ENCODE measurements around the gene DHX34. TPM values are rescaled to one million over a fixed set of nuclear protein-coding genes. Genes with fewer than 3 reads are reported as not detected.
"Not testable (repeated sequence)": the region's sequence is repeated elsewhere in the genome, so short reads cannot be mapped to it uniquely, and the experiment has no call there.

The DHX34 gene
- total and polyA plus RNA-seq, 7 donors: 3.0 to 12.7 (median 9.1) TPM

DNA sequence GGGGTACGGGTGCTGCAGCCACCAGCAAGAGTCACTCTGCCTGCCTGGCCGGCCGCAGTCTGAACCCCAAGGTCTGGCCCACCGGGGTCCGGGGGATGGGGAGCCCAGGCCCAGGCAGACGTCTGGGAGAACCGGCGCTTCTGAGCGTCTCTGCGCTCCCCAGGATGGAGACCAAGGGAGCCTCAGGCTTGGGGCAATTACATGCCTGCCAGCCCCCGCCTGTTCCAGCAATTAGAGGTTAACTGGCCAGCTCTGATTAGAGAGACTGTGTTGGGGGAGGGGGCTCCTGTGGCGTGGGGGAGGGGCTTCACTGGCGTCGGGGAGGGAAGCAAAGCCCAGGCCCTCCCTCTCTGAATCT lies 58.3 kb downstream of the DHX34 start:
- Histone ChIP-seq H3K4me3 (no peak overlapping the region), H3K36me3 (no peaks in the 10 kb centered on the region), H3K4me1 (no peaks in the 10 kb centered on the region), H3K27ac (no peak overlapping the region), H3K9me3 (no peaks in the 10 kb centered on the region), H3K27me3 (peaks cover 0 to 32% (median 20%) of the 10 kb centered on the region in 3 donors)
- 17 to 27% methylated on average over 14 of the region's 14 CpGs for WGBS, 2 donors
- no peak for TF ChIP-seq POLR2AphosphoS5 (IDR thresholded peaks at IDR 0.05)
- TF ChIP-seq EP300 (IDR thresholded peaks at IDR 0.05): no peak
- TF ChIP-seq, protein P1, sequence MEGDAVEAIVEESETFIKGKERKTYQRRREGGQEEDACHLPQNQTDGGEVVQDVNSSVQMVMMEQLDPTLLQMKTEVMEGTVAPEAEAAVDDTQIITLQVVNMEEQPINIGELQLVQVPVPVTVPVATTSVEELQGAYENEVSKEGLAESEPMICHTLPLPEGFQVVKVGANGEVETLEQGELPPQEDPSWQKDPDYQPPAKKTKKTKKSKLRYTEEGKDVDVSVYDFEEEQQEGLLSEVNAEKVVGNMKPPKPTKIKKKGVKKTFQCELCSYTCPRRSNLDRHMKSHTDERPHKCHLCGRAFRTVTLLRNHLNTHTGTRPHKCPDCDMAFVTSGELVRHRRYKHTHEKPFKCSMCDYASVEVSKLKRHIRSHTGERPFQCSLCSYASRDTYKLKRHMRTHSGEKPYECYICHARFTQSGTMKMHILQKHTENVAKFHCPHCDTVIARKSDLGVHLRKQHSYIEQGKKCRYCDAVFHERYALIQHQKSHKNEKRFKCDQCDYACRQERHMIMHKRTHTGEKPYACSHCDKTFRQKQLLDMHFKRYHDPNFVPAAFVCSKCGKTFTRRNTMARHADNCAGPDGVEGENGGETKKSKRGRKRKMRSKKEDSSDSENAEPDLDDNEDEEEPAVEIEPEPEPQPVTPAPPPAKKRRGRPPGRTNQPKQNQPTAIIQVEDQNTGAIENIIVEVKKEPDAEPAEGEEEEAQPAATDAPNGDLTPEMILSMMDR (IDR thresholded peaks at IDR 0.05): no peak
- TF ChIP-seq POLR2A (IDR thresholded peaks at IDR 0.05): no peak
- intact Hi-C loops (cut with DNase I): no loop called here
- no peak for DNase-seq

DNA sequence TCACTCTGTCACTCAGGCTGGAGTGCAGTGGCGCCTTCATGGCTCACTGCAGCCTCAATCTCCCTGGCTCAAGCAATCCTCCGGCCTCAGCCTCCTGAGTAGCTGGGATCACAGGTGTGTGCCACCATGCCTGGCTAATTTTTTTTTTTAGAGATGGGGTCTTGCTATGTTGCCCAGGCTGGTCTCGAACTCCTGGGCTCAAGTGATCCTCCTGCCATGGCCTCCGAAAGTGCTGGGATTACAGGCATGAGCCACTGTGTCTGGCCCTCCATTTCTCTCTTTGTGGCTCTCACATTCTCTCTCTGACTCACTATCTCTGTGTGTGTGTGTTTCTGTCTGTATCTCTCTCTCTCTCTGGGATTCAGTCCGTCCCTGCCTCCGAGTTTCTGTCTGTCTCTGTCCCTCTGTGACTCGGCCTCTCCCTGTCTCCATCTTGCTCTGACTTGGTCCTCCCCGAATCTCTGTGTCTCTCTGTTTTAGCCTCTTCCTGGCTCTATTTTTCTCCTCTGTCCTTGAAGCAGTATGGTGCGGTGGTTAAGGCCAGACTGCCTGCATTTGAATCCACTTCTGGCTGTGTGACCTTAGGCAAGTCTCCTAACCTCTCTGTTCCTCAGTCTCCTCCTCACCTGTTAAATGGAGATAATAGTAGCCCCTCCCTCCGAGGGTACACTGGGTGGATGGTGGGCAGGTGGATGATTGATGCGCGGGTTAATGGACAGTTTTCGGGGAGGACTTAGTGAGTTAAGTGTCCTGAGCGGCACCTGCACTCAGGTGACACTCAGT lies 59.2 kb downstream of the DHX34 start:
- 83 to 89% methylated on average over 14 of the region's 14 CpGs for WGBS, 2 donors
- Histone ChIP-seq H3K27ac (no peak overlapping the region), H3K36me3 (no peaks in the 10 kb centered on the region), H3K9me3 (no peaks in the 10 kb centered on the region), H3K4me3 (no peak overlapping the region), H3K27me3 (peaks cover 0 to 32% (median 20%) of the 10 kb centered on the region in 3 donors), H3K4me1 (no peaks in the 10 kb centered on the region)
- intact Hi-C loops (cut with DNase I): no loop called here
- no peak for TF ChIP-seq POLR2A (IDR thresholded peaks at IDR 0.05)
- TF ChIP-seq POLR2AphosphoS5 (IDR thresholded peaks at IDR 0.05): no peak
- TF ChIP-seq, protein P1 (IDR thresholded peaks at IDR 0.05): no peak
- no peak for TF ChIP-seq EP300 (IDR thresholded peaks at IDR 0.05)
- no peak for DNase-seq

- H3K9me3 ChIP-seq: no peaks in the 10 kb centered on the region
- H3K36me3 ChIP-seq: peaks cover 0 to 7% (median 3%) of the 10 kb centered on the region in 4 donors
- no peaks in the 10 kb centered on the region for H3K4me1 ChIP-seq
- intact Hi-C loops (cut with DNase I): no loop called here
- H3K4me3 ChIP-seq: no peak overlapping the region
- WGBS, 2 donors: 69 to 78% methylated on average over 8 of the region's 8 CpGs
- H3K27ac ChIP-seq: no peak overlapping the region
- DNase-seq: no peak
- TF ChIP-seq EP300 (IDR thresholded peaks at IDR 0.05): no peak
- TF ChIP-seq POLR2AphosphoS5 (IDR thresholded peaks at IDR 0.05): no peak
- no peak for TF ChIP-seq POLR2A (IDR thresholded peaks at IDR 0.05)
- TF ChIP-seq, protein P1 (IDR thresholded peaks at IDR 0.05): no peak
- peaks cover 0 to 29% (median 14%) of the 10 kb centered on the region in 3 donors for H3K27me3 ChIP-seq
These were observed 62.0 kb downstream of the DHX34 start for GRCh38 chr19:47411101-47411500.

GRCh38 chr19:47411696-47412095 lies 62.6 kb downstream of the DHX34 start:
- DNase-seq; H3K27ac ChIP-seq; H3K4me3 ChIP-seq; H3K4me1 ChIP-seq; intact Hi-C loops (cut with DNase I); H3K9me3 ChIP-seq; H3K36me3 ChIP-seq: not testable (repeated sequence)
- 61 to 74% methylated on average over 9 of the region's 9 CpGs for WGBS, 2 donors
- peaks cover 0 to 29% (median 8%) of the 10 kb centered on the region in 3 donors for H3K27me3 ChIP-seq

GRCh38 chr19:47413941-47414340 lies 64.8 kb downstream of the DHX34 start:
- H3K27ac ChIP-seq: no peak overlapping the region
- 93 to 95% methylated on average over 16 of the region's 16 CpGs for WGBS, 2 donors
- H3K27me3 ChIP-seq: peaks cover 2 to 42% (median 14%) of the 10 kb centered on the region in 3 donors
- DNase-seq: no peak
- H3K36me3 ChIP-seq: peaks cover 0 to 7% (median 3%) of the 10 kb centered on the region in 4 donors
- H3K4me3 ChIP-seq: no peak overlapping the region
- intact Hi-C loops (cut with DNase I): no loop called here
- peaks cover 0 to 16% (median 13%) of the 10 kb centered on the region in 4 donors for H3K4me1 ChIP-seq
- no peak for TF ChIP-seq POLR2AphosphoS5 (IDR thresholded peaks at IDR 0.05)
- TF ChIP-seq EP300 (IDR thresholded peaks at IDR 0.05): no peak
- TF ChIP-seq POLR2A (IDR thresholded peaks at IDR 0.05): no peak
- TF ChIP-seq, protein P1 (IDR thresholded peaks at IDR 0.05): no peak
- no peaks in the 10 kb centered on the region for H3K9me3 ChIP-seq

Data from sigmoid colon (tissue), 7 donors.